Heart right ventricle (tissue), 16 donors: ENCODE results near the gene SWAP70. TPM values are rescaled to one million over a fixed set of nuclear protein-coding genes. Genes with fewer than 3 reads are reported as not detected.

Experiments
- ATAC-seq, 8 donors: fragments of 200-7000 bp; cut with Tn5 transposase; one replicate each; pipeline ENCODE4 v1.9.1; 2020; ENCODE audit warnings: mild to moderate bottlenecking in 8 of 8, moderate library complexity in 8 of 8, moderate number of reproducible peaks in 1 of 8
- DNase-seq, 2 donors: peaks; one replicate each; pipeline ENCODE4 v3.0.0-alpha.2; 2020
- H3K27ac ChIP-seq, 10 donors: fragments of 200-600 bp; sonication (generic) in 2 of 10; one replicate each; pipeline versions ENCODE4 v1.5.0 to v1.8.0; 2020 to 2022; ENCODE audit warnings: mild to moderate bottlenecking in 3 of 10
- H3K27me3 ChIP-seq, 7 donors: fragments of 200-600 bp; one replicate each; pipeline ENCODE4 v1.8.0; 2021 to 2022; ENCODE audit warnings: mild to moderate bottlenecking in 2 of 7
- H3K36me3 ChIP-seq, 9 donors: fragments of 200-600 bp; sonication (generic) in 1 of 9; one replicate each; pipeline versions ENCODE4 v1.5.0 to v1.8.0; 2020 to 2022; ENCODE audit warnings: mild to moderate bottlenecking in 2 of 9
- H3K4me1 ChIP-seq, 9 donors: fragments of 200-600 bp; sonication (generic) in 1 of 9; one replicate each; pipeline versions ENCODE4 v1.5.0 to v1.8.0; 2020 to 2022; ENCODE audit warnings: mild to moderate bottlenecking in 4 of 9
- H3K4me3 ChIP-seq, 10 donors: fragments of 200-600 bp; sonication (generic) in 2 of 10; one replicate each; pipeline versions ENCODE4 v1.5.0 to v1.8.0; 2020 to 2022; ENCODE audit warnings: mild to moderate bottlenecking in 7 of 10, moderate library complexity in 2 of 10
- H3K9me3 ChIP-seq, 11 donors: fragments of 200-600 bp in 10 of 11; sonication (generic) in 2 of 11; one replicate each; pipeline versions ENCODE4 v1.5.0 to v1.8.0; 2013 to 2022; ENCODE audit warnings: mild to moderate bottlenecking in 2 of 11, control low read depth in 1 of 11, moderate library complexity in 1 of 11
- WGBS, 2 donors: extraction: QIAGEN DNeasy Blood & Tissue Kit; methylation state at CpG; one replicate each; pipeline ENCODE4 v1.1.7; 2013; ENCODE audit warnings: inconsistent platforms in 1 of 2; 5-methylcytosine and 5-hydroxymethylcytosine counted together
- intact Hi-C, 10 donors: fragments of 100-400 bp; cut with DNase I; formaldehyde crosslinking; loops; one replicate each; pipeline versions ENCODE4 v1.11.1 to v1.14.2; 2022
- polyA plus RNA-seq, 2 donors: library from polyadenylated mRNA; stranded (reverse); fragments of 200-250 nt; gene quantifications; one replicate each; pipeline ENCODE4 v1.2.3, GENCODE V29; 2013
- total RNA-seq, 10 donors: library from RNA; stranded (reverse); fragmentation: NEBNext Ultra II Directional in 3 of 10; extraction: Animal tissue kit (Norgen Biotek cat#: 25700) in 3 of 10; gene quantifications; one replicate each; pipeline versions ENCODE4 v1.2.1 to v1.2.4, GENCODE V29; 2021 to 2023
- TF ChIP-seq, protein P1 (sequence below), 9 donors: fragments of 200-600 bp; sonication (generic) in 2 of 9; IDR thresholded peaks; one replicate each; pipeline versions ENCODE4 v1.5.0 to v1.8.0; 2021 to 2022; ENCODE audit warnings: antibody characterized with exemption in 9 of 9, mild to moderate bottlenecking in 5 of 9, moderate library complexity in 1 of 9
- donor health status: Arrhythmogenic right ventricular cardiomyopathy.
- donor health status: ischemic (EF 13 %, LVEDD 7.1; RV severe dilation, severe dysfunction).
- donor health status: healthy with polysubstance abuse.
- donor health status: DM: no; HTN: yes; CAD: no.
- donor health status: DM: no; HTN: no; CAD: no.
- donor health status: ischemic (EF 25% LVEDD 6.9; RV normal size, moderate dysfunction).
- donor health status: ischemic (EF 25% LVEDD 5.7; RV mildly dilated, moderate dysfunction).
- donor health status: healthy.
- donor health status: DM: yes; HTN: yes; CAD: no.
- donor health status: Ischemic cardiomyopathy.
- donor health status: ischemic (EF 35%, LVEDD 5.7; RV mildly dilated, moderate dysfunction).
- donor health status: nonischemic (EF 11% LVEDD 7.7; RV severe dilation, severe dysfunction).
- donor health status: DM: yes; HTN: yes; CAD: no.
- donor health status: PGD.
- donor health status: ischemic (EF 29% LVEDD 5.4; RV normal size, mild dysfunction).
- donor health status: nonischemic (EF 23%, LVEDD 6.1; RV moderate dilation, normal function).

The SWAP70 gene
- total and polyA plus RNA-seq, 12 donors: 7.8 to 33.4 (median 19.6) TPM

GRCh38 chr11:9756461-9756860 is 92.6 kb downstream of the SWAP70 start:
- no peak for DNase-seq
- peaks cover 14 to 81% (median 58%) of the 10 kb centered on the region in 9 donors for H3K4me1 ChIP-seq

DNA sequence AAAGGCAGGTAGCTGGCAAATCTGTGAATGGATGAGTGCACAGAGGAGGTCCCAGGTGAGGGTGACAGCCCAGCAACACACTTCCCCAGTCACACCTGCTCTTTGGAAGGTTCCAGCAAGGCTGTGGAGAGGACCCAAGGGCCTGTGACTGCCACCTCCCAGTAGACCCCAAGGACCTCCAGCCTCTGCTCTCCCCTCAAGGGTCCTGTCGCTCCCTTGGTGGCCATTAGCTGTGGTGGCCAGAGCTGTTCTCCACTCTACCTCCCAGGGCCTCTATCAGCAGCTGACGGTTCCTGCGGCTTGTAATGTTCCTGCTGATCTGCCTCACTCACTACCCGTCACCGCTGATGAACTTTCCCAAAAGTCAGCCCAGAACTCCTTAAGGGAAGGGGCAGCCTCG is 93.0 kb downstream of the SWAP70 start:
- intact Hi-C loops: loop anchor here in 8 of 10 donors (5.0 to 10.0 kb wide), 8 partner anchors 105 to 978 kb away; partner anchors contain the start of gene ADM (in 5 of the 8)
- no peaks in the 10 kb centered on the region for H3K9me3 ChIP-seq
- no peak overlapping the region for H3K27ac ChIP-seq
- ATAC-seq (no peak), DNase-seq (no peak)
- H3K4me1 ChIP-seq: peaks cover 14 to 76% (median 58%) of the 10 kb centered on the region in 9 donors
- H3K27me3 ChIP-seq: no peaks in the 10 kb centered on the region
- TF ChIP-seq, protein P1, sequence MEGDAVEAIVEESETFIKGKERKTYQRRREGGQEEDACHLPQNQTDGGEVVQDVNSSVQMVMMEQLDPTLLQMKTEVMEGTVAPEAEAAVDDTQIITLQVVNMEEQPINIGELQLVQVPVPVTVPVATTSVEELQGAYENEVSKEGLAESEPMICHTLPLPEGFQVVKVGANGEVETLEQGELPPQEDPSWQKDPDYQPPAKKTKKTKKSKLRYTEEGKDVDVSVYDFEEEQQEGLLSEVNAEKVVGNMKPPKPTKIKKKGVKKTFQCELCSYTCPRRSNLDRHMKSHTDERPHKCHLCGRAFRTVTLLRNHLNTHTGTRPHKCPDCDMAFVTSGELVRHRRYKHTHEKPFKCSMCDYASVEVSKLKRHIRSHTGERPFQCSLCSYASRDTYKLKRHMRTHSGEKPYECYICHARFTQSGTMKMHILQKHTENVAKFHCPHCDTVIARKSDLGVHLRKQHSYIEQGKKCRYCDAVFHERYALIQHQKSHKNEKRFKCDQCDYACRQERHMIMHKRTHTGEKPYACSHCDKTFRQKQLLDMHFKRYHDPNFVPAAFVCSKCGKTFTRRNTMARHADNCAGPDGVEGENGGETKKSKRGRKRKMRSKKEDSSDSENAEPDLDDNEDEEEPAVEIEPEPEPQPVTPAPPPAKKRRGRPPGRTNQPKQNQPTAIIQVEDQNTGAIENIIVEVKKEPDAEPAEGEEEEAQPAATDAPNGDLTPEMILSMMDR (IDR thresholded peaks at IDR 0.05): no peak
- 93 to 95% methylated on average over 6 of the region's 6 CpGs for WGBS, 2 donors
- H3K4me3 ChIP-seq: no peak overlapping the region
- peaks cover 0 to 7% (median 0%) of the 10 kb centered on the region in 9 donors for H3K36me3 ChIP-seq

More at GRCh38 chr11:9756461-9756860, 92.6 kb downstream of the SWAP70 start:
- intact Hi-C loops: loop anchor here in 8 of 10 donors (5.0 to 10.0 kb wide), 8 partner anchors 106 to 978 kb away; partner anchors contain the start of gene ADM (in 5 of the 8)
- no peak for ATAC-seq
- TF ChIP-seq, protein P1 (IDR thresholded peaks at IDR 0.05): no peak
- WGBS, 2 donors: 96 to 97% methylated on average over 5 of the region's 5 CpGs
- H3K36me3 ChIP-seq: peaks cover 0 to 12% (median 0%) of the 10 kb centered on the region in 9 donors
- no peaks in the 10 kb centered on the region for H3K27me3 ChIP-seq
- H3K4me3 ChIP-seq: no peak overlapping the region
- peak overlapping the region in 1 of 10 donors; percentile 52 for H3K27ac ChIP-seq
- no peaks in the 10 kb centered on the region for H3K9me3 ChIP-seq

GRCh38 chr11:9757809-9758636 is 94.1 kb downstream of the SWAP70 start:
- H3K4me1 ChIP-seq: peaks cover 14 to 76% (median 53%) of the 10 kb centered on the region in 9 donors
- DNase-seq: peak; percentile 89 to 92
- H3K36me3 ChIP-seq: no peaks in the 10 kb centered on the region
- TF ChIP-seq, protein P1 (IDR thresholded peaks at IDR 0.05): peak; percentile 69 to 96 (median 91)
- intact Hi-C loops: loop anchor here (1.0 to 10.0 kb wide), 16 partner anchors 104 to 977 kb away; partner anchors contain the start of gene ADM (in 5 of the 10)
- no peaks in the 10 kb centered on the region for H3K9me3 ChIP-seq
- H3K27ac ChIP-seq: peak overlapping the region; percentile 57 to 97 (median 94)
- H3K27me3 ChIP-seq: no peaks in the 10 kb centered on the region
- WGBS, 2 donors: 5% methylated on average over 60 to 64 of the region's 64 CpGs
- ATAC-seq: peak; percentile 52 to 89 (median 75)
- peak overlapping the region; percentile 50 to 86 (median 74) for H3K4me3 ChIP-seq
